Measurements from ENCODE around the gene MAPK8IP3.

Gene MAPK8IP3

DNA sequence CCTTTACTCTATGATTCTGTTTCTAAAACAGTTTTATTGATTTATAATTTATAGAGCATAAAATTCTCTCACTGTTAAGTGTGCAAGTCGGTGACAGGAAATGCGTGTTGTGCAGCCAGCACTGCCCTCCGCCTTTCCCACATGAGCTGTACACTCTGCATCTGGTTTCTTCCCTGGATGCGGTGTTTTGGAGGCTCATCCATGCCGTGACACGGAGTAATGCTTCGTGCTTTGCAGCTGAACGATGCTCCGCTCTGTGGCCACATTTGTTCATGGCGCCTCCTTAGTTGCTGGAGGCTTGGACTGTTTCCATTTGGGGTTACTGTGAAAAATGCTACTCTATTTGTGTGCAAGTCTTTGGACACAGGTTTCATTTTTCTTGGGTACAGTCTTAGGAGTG lies 94.7 kb downstream of the MAPK8IP3 start:
- DNase-seq (ENCODE audit: low read depth in 1 of 2, low spot score in 1 of 2): no peak

- no peak for DNase-seq (ENCODE audit: low read depth in 1 of 2, low spot score in 1 of 2)
Measured at GRCh38 chr16:1807626-1808025, 101.6 kb downstream of the MAPK8IP3 start.

GRCh38 chr16:1808691-1809090 lies 102.7 kb downstream of the MAPK8IP3 start:
- no peak for DNase-seq (ENCODE audit: low read depth in 1 of 2, low spot score in 1 of 2)

- DNase-seq (ENCODE audit: low read depth in 1 of 2, low spot score in 1 of 2): no peak
Measured at GRCh38 chr16:1809281-1809801, 103.3 kb downstream of the MAPK8IP3 start.

DNA sequence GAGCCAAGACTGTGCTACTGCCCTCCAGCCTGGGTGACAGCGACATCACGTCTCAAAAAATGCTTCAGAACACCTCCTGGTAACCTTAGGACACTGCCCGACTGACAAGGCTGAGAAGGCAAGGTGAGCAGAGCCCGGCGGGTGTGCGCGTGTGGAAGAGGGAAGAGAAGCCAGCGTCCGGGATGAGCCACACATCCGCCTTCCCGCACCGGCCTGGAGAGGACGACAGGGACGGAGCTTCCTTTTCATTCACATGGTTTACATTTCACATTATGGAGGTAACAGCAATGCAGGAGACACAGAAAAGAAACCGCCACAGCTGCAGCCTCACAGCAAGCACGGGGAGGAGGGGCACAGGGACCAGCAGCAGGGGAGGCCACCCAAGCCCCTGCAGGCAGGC lies 104.1 kb downstream of the MAPK8IP3 start:
- no peak for DNase-seq (ENCODE audit: low read depth in 1 of 2, low spot score in 1 of 2)

DNA sequence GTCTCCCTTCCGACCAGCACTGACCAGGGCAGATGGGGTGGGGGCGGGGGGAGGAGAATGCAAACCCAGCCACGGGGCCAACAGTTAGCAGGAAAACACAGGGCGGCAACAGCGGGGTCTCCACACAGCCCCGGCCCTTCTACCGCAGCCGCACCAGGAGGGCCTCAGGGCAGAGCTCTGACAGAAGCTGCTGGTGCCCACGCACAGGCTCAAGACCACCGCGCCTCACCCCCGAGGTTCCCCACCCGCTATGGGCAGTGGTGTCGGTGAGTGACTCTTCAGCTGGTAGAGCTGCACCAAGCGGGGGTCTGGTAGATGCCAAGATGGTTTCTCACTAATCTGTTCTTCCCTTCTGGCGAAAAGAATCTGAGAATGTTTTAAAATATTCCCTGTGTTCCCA lies 104.5 kb downstream of the MAPK8IP3 start:
- no peak for DNase-seq (ENCODE audit: low read depth in 1 of 2, low spot score in 1 of 2)

GRCh38 chr16:1812732-1813163 lies 106.8 kb downstream of the MAPK8IP3 start:
- no peak for DNase-seq (ENCODE audit: low read depth in 1 of 2, low spot score in 1 of 2)

- no peak for DNase-seq (ENCODE audit: low read depth in 1 of 2, low spot score in 1 of 2)
Measured at GRCh38 chr16:1815461-1815860, 109.5 kb downstream of the MAPK8IP3 start.

GRCh38 chr16:1816396-1817275 lies 110.6 kb downstream of the MAPK8IP3 start:
- no peak for DNase-seq (ENCODE audit: low read depth in 1 of 2, low spot score in 1 of 2)

DNA sequence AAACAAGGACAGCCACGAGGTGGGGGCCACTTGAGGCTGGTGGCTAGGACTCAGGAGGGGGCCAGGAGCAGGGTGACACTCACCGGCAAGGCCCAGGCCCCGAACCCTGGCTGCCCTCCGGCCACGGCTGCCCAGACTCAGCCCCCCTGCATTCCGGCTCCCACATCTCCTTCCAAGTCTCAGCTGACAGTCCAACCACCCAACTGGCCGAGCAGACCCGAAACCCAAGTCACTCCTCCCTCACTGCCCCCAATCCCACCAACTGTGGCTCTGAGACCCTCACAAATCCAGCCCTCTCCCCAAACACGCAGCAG lies 111.2 kb downstream of the MAPK8IP3 start:
- DNase-seq (ENCODE audit: low read depth in 1 of 2, low spot score in 1 of 2): no peak

GRCh38 chr16:1817716-1818115 lies 111.7 kb downstream of the MAPK8IP3 start:
- no peak for DNase-seq (ENCODE audit: low read depth in 1 of 2, low spot score in 1 of 2)

- no peak for DNase-seq (ENCODE audit: low read depth in 1 of 2, low spot score in 1 of 2)
Measured at GRCh38 chr16:1818204-1818872, 112.3 kb downstream of the MAPK8IP3 start.

- DNase-seq (ENCODE audit: low read depth in 1 of 2, low spot score in 1 of 2): no peak
Measured at GRCh38 chr16:1818873-1819525, 113.0 kb downstream of the MAPK8IP3 start.

- no peak for DNase-seq (ENCODE audit: low read depth in 1 of 2, low spot score in 1 of 2)
Measured at GRCh38 chr16:1819611-1820010, 113.6 kb downstream of the MAPK8IP3 start.

Measured in activated T-helper 1 cell treated with anti-CD3 and anti-CD28 coated beads, Interleukin-2, amount 50 U/mL, for 16 hours (primary cell).